Stimulated activated CD4-positive, alpha-beta T cell treated with anti-CD3 and anti-CD28 coated beads, Interleukin-4, amount 100 ng/mL, for 4 hours (primary cell): ENCODE results near the gene RNF213.
A peak's percentile ranks its signal among the peaks of the same experiment; 100 is the strongest.
"Not testable (repeated sequence)": the region's sequence is repeated elsewhere in the genome, so short reads cannot be mapped to it uniquely, and the experiment has no call there.

Experiments
- DNase-seq, 2 experiments: peaks; one replicate each; pipeline ENCODE4 v3.0.0-alpha.2; 2020

The RNF213 gene

GRCh38 chr17:80253631-80254395 is 6.8 kb upstream of the RNF213 start:
- DNase-seq, result no peak

- peak; percentile 31 to 77 for DNase-seq
Observed at GRCh38 chr17:80254396-80255251, 6.0 kb upstream of the RNF213 start.

DNA sequence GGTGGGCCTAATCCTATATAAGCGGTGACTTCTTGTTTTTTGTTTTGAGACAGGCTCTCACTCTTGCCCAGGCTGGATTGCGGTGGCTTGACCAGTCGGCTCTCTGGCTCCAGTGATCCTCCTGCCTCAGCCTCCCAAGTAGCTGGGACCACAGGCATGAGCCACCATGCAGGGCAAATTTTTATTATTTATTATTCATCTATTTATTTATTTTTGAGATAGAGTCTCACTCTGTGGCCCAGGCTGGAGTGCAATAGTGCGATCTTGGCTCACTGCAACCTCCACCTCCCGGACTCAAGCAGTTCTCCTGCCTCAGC is 4.7 kb upstream of the RNF213 start:
- DNase-seq, result no peak

- DNase-seq, result no peak
Observed at GRCh38 chr17:80257716-80258213, 2.9 kb upstream of the RNF213 start.

DNA sequence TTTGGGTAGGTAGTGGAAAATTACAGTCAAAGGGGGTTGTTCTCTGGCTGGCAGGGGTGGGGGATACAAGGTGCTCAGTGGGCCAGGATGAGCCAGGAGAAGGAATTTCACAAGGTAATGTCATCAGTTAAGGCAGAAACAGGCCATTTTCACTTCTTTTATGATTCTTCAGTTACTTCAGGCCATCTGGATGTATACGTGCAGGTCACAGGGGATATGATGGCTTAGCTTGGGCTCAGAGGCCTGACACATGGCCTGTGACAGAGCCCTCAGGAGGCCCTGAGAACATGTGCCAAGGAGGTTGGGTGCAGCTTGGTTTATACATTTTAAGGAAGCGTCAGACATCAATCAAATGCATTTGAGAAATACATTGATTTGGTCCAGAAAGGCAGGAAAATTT is 2.4 kb upstream of the RNF213 start:
- not testable (repeated sequence) for DNase-seq

- no peak for DNase-seq
Observed at GRCh38 chr17:80259457-80260068, 1.1 kb upstream of the RNF213 start.

DNA sequence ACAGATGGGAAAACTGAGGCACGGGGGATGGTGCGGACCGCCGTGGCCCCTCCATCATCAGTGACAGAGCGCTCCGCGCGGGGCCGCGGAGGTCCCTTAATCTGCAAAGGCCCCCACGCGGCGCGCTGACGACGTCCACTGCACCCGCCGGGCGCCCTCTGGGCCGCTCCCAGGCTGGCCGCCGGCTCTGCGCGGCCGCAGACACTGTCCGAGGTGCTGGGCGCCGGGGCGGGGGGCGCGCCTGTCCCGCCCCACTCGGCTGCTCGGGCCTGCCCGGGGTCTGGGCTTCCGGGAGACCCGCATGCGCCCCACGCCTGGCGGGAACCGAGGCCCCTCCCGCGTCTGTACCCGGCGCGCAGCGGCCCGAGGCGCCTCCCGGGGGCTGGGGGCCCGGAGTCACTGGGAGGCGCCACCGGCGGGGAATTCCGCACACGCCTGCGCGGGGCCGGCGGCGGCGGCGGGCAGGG is 550 bp upstream of the RNF213 start:
- peak; percentile 76 to 77 for DNase-seq

GRCh38 chr17:80261159-80261894 is 675 bp downstream of the RNF213 start:
- DNase-seq, result peak; percentile 43 to 59

DNA sequence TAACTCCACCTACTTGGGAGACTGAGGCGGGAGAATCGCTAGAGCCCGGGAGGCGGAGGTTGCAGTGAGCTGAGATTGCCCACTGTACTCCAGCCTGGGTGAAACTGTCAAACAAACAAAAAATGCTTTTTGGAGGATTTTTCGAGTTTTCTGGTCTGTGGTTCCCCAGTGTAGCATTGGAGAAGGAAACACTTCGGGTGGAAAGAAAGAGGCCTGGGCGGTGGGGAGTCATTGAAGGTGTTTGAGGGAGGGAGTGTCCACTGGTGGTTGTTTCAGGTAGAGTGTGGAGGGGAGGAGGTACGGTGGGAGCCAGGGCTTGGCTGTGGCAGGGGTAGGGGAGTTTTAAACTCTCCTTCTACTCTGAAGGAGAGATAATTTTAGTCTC is 1.2 kb downstream of the RNF213 start:
- DNase-seq, result no peak

GRCh38 chr17:80262291-80262690 is 1.6 kb downstream of the RNF213 start:
- no peak for DNase-seq

GRCh38 chr17:80262775-80263244 is 2.2 kb downstream of the RNF213 start:
- no peak for DNase-seq

- peak; percentile 70 to 91 for DNase-seq
Observed at GRCh38 chr17:80263253-80264204, 2.9 kb downstream of the RNF213 start.

DNA sequence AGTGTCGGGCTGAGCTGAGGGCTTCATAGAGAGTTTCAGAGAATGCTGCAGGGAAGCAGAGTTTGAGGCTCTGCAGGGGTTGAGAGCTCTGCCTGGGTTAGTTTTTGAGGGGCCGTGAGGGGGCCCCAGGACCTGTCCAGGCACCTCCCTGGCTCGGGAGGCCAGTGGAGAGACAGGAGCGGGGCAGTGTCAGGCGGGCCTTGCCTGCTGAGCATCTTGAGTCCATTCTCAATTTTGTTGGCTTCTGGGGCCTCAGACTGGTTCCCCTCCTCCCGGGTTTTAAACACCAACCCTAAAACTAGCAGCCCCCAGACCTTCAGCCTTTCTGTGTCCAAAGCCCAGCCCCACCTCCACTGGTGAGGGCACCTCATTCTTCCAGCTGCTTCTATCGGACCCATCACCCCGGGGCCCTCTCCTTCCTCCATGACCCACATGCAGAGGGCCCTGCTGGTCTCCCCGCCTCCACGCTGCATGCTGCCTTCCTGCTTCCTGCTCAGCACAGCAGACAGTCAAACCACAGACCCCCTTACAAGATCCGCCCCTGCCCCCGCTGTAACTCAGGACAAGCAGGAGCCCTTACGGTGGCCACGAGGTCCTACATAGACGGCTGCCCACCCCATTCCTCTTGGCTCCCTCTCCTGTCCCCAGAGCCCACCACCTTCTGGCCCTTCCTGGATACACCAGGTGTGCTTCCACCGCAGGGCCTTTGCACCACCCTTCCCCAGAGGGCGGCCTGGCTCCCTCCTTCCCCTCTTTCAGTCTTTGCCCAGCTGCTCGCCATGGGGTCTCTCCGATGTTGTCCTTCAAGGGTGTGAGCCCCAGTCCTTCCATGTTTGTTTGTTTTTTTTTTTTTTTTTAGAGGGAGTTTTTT is 3.8 kb downstream of the RNF213 start:
- DNase-seq, result peak; percentile 51 to 64

- DNase-seq, result peak; percentile 36 to 53
Observed at GRCh38 chr17:80265205-80266068, 4.8 kb downstream of the RNF213 start.

DNA sequence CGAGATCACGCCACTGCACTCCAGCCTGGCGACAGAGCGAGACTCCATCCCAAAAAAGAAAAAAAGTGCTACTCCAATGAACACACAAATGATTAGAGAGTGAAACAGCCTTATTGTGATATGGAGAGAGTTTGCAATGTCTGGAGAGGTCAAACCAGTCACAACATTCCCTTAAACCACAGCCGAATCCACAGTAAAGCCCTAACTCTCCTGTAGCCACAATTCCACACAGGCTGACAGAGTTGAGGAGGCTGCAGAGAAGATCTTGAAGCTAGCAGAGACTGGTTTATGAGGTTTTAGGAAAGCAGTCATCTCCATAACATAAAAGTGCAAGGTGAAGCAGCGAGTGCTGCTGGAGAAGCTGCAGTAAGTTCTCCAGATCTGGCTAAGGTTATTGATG is 6.7 kb downstream of the RNF213 start:
- DNase-seq, result no peak

- no peak for DNase-seq
Observed at GRCh38 chr17:80268427-80268826, 7.8 kb downstream of the RNF213 start.

- DNase-seq, result no peak
Observed at GRCh38 chr17:80269405-80269807, 8.8 kb downstream of the RNF213 start.

DNA sequence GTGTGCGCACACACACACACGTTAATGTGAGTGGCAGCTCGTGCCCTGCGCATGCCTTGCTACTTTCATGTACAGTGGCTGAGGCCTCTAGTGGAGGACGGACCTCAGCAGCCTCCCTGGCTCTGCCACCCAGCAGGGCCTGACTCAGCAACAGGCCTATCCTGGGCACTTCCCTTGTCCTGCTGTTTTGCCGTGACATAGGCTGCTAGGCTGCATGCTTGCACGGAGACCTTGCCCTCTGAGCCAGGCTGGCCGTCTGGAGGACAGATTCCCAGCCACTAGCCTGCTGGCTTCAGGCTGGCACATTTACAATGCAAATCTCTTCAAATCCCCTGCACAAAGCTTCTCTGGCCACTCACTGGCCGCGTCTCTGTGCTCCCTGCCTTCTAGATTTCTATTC is 9.5 kb downstream of the RNF213 start:
- DNase-seq, result no peak

DNA sequence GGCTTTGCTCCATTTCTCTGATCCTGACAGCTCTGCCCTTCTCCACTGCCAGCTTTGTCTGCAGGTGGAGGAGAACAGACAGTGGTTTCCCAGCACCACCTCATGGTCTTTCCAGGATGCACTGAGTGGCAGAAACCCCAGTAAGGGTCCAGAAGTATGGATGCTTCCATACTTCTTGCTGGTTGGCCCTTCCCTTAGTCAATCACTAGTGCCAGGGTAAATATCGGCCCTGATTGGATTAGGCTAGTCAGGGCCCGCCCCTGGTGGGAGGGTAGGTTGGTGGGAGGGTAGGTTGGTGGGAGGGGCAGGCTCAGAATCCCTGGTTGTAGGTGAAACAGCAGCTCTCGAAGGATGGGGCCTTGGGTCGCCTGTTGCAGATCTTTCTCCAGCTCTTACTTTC is 10.2 kb downstream of the RNF213 start:
- peak; percentile 45 to 48 for DNase-seq
